ENCODE results near the gene STAB2.

Gene STAB2

GRCh38 chr12:103586791-103587370 lies at the start of gene STAB2:
TSS of gene STAB2 (plus strand) at chr12:103587273. CDS start at chr12:103587477, 204 bp downstream.
- DNase-seq (ENCODE audit: low spot score): no peak
- TF ChIP-seq, protein P1, sequence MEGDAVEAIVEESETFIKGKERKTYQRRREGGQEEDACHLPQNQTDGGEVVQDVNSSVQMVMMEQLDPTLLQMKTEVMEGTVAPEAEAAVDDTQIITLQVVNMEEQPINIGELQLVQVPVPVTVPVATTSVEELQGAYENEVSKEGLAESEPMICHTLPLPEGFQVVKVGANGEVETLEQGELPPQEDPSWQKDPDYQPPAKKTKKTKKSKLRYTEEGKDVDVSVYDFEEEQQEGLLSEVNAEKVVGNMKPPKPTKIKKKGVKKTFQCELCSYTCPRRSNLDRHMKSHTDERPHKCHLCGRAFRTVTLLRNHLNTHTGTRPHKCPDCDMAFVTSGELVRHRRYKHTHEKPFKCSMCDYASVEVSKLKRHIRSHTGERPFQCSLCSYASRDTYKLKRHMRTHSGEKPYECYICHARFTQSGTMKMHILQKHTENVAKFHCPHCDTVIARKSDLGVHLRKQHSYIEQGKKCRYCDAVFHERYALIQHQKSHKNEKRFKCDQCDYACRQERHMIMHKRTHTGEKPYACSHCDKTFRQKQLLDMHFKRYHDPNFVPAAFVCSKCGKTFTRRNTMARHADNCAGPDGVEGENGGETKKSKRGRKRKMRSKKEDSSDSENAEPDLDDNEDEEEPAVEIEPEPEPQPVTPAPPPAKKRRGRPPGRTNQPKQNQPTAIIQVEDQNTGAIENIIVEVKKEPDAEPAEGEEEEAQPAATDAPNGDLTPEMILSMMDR (IDR thresholded peaks at IDR 0.05; ENCODE audit: extremely low read depth, missing control alignments): no peak

- TF ChIP-seq, protein P1 (IDR thresholded peaks at IDR 0.05; ENCODE audit: extremely low read depth, missing control alignments): no peak
- DNase-seq (ENCODE audit: low spot score): no peak
These were observed 48.7 kb upstream of the STAB2 start for GRCh38 chr12:103538397-103538796.

- DNase-seq (ENCODE audit: low spot score): peak; percentile 10
- TF ChIP-seq, protein P1 (IDR thresholded peaks at IDR 0.05; ENCODE audit: extremely low read depth, missing control alignments): no peak
These were observed 46.8 kb upstream of the STAB2 start for GRCh38 chr12:103540319-103540718.

DNA sequence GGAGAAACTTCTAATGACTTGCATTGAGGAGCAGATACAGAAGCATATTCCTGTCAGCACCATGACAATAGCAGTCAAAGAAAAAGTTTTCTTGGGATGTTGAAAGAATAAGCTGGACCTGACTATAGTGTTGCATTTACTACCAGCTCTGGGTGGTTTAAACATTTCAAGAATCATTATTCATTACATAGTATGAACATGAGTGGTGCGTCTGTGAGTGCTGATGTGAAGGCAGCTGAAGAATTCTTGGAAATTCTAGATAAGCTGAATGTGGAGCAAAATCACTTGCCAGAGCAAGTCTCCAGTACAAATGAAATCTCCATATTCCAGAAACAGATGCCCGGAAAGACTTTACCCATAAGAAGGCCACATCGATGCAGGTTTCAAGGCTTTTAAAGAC lies 45.0 kb upstream of the STAB2 start:
- TF ChIP-seq, protein P1 (IDR thresholded peaks at IDR 0.05; ENCODE audit: extremely low read depth, missing control alignments): no peak
- no peak for DNase-seq (ENCODE audit: low spot score)

GRCh38 chr12:103546959-103547358 lies 40.1 kb upstream of the STAB2 start:
- DNase-seq (ENCODE audit: low spot score): no peak
- TF ChIP-seq, protein P1 (IDR thresholded peaks at IDR 0.05; ENCODE audit: extremely low read depth, missing control alignments): no peak

DNA sequence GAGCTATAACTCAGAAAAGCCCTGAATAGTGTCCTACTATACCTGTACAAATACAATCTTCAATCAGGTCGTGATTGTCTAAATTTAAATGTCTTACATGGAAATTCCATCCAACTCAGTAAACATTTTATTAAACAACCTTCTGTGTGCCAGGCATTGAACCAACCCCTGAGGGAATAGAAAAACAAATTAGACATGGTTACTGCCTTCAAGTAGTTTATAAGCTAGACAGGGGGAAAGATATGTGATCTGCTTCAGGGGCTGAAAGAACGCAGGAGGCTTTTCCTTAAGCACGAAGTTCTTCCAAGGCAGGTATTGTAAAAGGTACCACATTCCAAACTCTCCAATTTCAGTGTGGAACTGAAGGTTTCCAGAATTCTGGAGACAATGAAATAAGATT lies 39.7 kb upstream of the STAB2 start:
- no peak for DNase-seq (ENCODE audit: low spot score)
- TF ChIP-seq, protein P1 (IDR thresholded peaks at IDR 0.05; ENCODE audit: extremely low read depth, missing control alignments): no peak

DNA sequence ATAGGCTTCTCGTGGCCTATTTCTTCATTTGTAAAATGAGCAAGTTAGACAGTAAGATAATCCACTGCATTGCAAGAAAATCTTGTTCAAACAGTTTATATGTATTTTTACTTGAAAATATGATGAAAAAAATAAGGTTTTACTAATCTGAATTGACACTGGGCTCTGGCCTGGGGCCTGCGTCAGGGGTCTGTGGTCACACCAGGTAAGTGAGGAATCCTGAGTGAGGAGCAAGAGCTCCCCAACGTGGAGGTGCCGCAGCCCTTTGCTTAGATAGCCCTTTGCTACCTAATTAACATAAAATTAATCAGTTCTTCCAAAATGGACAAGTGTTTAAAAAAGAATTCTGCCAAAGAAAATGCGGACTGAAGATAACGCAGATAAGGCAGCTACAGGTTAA lies 39.1 kb upstream of the STAB2 start:
- no peak for DNase-seq (ENCODE audit: low spot score)
- TF ChIP-seq, protein P1 (IDR thresholded peaks at IDR 0.05; ENCODE audit: extremely low read depth, missing control alignments): no peak
